D721Med (cell line): ENCODE data around the gene CCDC90B.

Experiments used
- DNase-seq: peaks from one replicate; pipeline ENCODE4 v3.0.0; 2011; ENCODE audit warnings: low spot score; ENCODE audit not compliant: insufficient read length
- FAIRE-seq: peaks from 2 replicates; lab custom pipeline; 2011; peaks lifted over from hg19 to GRCh38; lab: Jason Lieb, UNC
- TF ChIP-seq, protein P1 (sequence below): IDR thresholded peaks from 2 replicates; pipeline ENCODE4 v1.5.1; 2012; ENCODE audit warnings: mild to moderate bottlenecking, control low read depth; ENCODE audit not compliant: insufficient read depth; ENCODE audit errors: missing control alignments

The CCDC90B gene

DNA sequence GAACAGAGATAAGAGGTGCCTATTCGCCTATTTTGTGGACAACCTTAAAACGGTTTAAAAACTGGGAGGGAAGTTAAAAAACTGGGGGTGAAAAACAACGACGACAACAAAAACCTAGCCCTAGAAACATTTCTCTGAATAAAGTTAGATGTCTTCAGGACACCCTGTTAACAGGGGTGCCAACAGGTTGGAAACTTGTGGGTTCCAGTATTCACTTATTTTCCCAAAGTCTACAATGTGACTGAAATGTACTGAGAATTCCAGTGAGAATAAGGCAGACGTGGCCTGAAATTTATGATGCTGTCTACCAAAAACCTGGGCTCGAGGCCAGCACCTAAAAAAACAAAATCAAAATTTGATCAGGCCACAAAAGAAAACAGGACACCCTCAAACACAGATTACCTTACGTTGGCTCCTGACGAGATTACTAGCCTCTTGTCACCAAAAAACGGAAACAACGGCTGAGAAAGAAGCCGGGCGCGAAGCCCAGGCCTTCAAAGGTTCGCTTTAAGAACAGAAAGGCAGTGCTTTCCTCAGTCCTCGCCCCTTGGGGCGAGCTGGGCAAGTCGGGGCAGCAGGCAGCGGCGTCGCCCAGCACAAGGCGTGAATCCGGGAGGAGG lies 906 bp downstream of the CCDC90B start:
- TF ChIP-seq, protein P1, sequence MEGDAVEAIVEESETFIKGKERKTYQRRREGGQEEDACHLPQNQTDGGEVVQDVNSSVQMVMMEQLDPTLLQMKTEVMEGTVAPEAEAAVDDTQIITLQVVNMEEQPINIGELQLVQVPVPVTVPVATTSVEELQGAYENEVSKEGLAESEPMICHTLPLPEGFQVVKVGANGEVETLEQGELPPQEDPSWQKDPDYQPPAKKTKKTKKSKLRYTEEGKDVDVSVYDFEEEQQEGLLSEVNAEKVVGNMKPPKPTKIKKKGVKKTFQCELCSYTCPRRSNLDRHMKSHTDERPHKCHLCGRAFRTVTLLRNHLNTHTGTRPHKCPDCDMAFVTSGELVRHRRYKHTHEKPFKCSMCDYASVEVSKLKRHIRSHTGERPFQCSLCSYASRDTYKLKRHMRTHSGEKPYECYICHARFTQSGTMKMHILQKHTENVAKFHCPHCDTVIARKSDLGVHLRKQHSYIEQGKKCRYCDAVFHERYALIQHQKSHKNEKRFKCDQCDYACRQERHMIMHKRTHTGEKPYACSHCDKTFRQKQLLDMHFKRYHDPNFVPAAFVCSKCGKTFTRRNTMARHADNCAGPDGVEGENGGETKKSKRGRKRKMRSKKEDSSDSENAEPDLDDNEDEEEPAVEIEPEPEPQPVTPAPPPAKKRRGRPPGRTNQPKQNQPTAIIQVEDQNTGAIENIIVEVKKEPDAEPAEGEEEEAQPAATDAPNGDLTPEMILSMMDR: no peak
- no peak for DNase-seq
- FAIRE-seq: no peak

DNA sequence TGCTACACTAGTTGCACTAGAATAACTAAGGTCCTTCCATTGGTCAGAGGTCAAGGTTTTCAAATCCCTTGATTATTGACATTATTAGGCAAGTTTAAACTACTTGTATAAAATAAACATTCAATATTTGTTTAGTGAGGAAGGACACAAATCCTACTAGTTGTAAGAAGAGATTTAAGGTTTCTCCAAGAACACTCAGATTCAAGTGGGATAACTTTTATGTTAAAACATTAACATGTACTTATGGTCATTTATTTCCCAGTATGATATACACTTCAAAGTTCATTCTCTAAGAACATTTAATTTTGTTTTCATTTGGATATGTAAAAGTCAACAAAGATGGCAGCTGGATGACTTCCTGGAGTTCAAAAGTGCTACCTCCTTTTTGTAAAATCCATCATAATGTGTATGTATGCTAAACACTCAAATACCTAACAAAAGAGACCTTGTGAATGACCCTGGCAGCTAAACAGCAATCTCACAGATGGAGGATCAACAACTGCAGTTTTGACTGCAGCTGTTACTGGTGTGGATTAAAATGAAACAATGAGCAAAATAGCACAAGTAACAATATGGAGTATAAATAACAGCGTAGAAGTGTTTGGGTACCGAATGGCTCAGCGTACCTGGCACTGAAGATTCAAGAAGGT lies 1.5 kb downstream of the CCDC90B start:
- TF ChIP-seq, protein P1: no peak
- DNase-seq: no peak
- FAIRE-seq: no peak

DNA sequence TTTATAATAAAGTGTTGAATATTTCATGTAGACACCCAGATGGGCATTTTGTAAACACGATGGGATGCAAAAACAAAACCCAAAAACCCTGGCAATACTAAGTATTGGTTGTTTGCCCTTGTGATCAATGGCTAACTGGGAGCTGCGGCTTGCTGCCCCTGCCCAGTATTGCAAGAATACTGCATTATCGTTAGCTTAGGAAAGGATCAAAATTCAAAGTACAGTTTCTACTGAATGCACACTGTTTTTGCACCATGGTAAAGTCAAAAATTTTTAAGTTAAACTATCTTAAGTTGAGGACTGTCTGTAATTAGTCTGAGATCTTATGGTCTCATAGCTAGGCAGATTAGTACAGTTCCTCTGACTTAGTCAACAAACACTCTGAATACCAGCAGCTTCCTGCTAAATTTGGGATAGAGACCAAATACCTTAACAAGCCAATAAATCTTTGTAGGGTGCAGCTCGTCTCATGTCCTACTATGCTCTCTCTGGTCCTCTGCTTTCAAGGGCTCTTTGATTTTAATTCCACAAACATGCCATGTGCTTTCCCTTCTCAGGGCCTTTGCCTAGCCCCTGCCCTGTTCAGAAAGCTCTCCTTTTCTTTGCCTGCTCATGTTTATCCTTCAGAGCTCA lies 4.0 kb downstream of the CCDC90B start:
- no peak for DNase-seq
- no peak for FAIRE-seq
- TF ChIP-seq, protein P1: no peak

DNA sequence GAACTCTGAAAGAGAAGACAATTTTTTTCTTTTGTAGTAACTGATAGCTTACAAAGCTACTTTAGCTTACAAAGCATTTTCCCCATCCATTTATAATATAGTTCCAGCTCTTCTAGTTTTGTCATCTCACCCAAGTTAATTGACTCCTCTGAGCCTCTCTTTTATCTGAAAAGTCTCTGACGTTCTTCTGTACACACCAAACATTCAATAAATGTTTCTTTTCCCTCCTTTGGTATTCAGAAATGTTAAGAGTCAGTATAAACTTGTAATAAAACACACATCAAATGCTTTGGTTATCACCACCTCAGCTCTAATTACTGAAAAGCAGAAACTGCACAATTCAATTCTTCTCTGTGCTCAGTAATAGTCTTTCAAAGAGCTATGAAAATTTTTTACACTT lies 5.9 kb downstream of the CCDC90B start:
- TF ChIP-seq, protein P1: no peak
- DNase-seq: no peak

DNA sequence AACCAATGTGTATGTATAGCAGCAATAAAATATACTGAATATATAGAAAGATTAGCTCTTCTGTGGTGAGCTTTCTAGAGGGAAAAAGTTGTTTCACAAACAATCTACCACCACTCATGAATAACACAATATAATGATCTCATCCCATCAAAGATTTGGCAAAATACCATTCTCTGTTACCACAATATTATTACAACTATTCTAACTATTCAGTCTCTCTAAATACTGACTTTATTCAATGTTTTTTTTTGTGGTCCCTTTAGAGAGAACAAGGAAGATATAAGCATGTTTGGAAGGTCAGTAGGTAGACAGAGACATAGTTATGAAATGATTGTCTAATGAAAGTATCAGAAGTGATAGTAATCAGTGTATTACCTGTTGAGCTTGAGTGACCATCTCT lies 7.8 kb downstream of the CCDC90B start:
- TF ChIP-seq, protein P1: no peak
- FAIRE-seq: peak; percentile 46
- DNase-seq: no peak

More for the DNA sequence above, 5.9 kb downstream of the CCDC90B start:
- FAIRE-seq: peak; percentile 11

DNA sequence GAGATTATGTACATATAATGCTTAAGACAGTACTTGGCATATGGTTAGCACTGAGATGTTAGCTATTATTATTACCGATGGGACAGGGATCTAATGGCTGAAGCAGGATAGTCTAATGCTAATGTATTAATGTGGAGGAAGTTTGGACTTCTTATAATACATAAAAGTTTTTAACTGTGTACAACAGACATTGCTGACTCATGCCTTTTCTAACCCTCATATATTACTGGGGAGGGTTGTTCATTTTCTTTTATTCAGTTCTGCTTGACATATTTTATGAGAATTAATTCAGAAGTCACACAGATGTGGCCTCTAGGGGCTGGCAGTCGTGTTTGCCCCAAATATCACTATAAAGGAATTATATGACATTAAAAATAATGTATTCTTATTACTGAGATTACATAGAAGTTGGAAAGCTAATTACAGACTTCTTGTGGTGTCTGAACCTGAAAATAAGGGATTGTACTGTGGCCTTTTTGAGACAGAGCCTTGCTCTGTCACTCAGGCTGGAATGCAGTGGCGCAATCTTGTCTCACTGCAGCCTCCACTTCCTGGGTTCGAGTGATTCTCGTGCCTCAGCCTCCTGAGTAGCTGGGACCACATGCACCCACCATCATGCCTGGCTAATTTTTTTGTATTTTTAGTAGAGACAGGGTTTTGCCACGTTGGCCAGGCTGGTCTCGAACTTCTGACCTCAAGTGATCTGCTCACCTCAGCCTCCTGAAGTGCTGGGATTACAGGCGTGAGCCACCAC lies 10.1 kb downstream of the CCDC90B start:
- DNase-seq: no peak
- TF ChIP-seq, protein P1: no peak
- FAIRE-seq: no peak
